Peyer's patch (tissue), 4 donors: ENCODE results near the gene AUNIP.

Experiments used
- POLR2A ChIP-seq, 2 donors: fragments of 450-650 bp; IDR thresholded peaks; one replicate each; pipeline ENCODE4 v1.5.1; 2017; ENCODE audit warnings: antibody characterized with exemption in 2 of 2, mild to moderate bottlenecking in 2 of 2, moderate library complexity in 2 of 2
- TF ChIP-seq, protein P1 (sequence below), 6 experiments: fragments of 450-650 bp in 4 of 6; fragments of 200-600 bp in 2 of 6; sonication (generic) in 1 of 6; IDR thresholded peaks; one replicate each; pipeline ENCODE4 v1.5.1; 2017 to 2019; ENCODE audit warnings: antibody characterized with exemption in 6 of 6, mild to moderate bottlenecking in 3 of 6, moderate library complexity in 1 of 6

GRCh38 chr1:25873120-25873519 is 13.9 kb upstream of the AUNIP start:
- no peak for TF ChIP-seq POLR2A (IDR thresholded peaks at IDR 0.05)
- TF ChIP-seq, protein P1, sequence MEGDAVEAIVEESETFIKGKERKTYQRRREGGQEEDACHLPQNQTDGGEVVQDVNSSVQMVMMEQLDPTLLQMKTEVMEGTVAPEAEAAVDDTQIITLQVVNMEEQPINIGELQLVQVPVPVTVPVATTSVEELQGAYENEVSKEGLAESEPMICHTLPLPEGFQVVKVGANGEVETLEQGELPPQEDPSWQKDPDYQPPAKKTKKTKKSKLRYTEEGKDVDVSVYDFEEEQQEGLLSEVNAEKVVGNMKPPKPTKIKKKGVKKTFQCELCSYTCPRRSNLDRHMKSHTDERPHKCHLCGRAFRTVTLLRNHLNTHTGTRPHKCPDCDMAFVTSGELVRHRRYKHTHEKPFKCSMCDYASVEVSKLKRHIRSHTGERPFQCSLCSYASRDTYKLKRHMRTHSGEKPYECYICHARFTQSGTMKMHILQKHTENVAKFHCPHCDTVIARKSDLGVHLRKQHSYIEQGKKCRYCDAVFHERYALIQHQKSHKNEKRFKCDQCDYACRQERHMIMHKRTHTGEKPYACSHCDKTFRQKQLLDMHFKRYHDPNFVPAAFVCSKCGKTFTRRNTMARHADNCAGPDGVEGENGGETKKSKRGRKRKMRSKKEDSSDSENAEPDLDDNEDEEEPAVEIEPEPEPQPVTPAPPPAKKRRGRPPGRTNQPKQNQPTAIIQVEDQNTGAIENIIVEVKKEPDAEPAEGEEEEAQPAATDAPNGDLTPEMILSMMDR (IDR thresholded peaks at IDR 0.05), result peak in 1 of 6 experiments; percentile 11
